HS-27A (cell line): ENCODE results near the gene TRUB1.
"Not testable (repeated sequence)": the region's sequence is repeated elsewhere in the genome, so short reads cannot be mapped to it uniquely, and the experiment has no call there.

Experiments
- DNase-seq: peaks from one replicate; pipeline ENCODE4 v3.0.0-alpha.2; 2012; ENCODE audit warnings: low read depth, missing footprints

The TRUB1 gene

GRCh38 chr10:114937962-114938855, at the start of gene TRUB1:
TRUB1 (plus strand) TSS chr10:114938195; CDS start chr10:114938254, 59 bp downstream.
- peak; percentile 69 for DNase-seq

GRCh38 chr10:114893251-114893650, 44.7 kb upstream of the TRUB1 start:
- no peak for DNase-seq

GRCh38 chr10:114894911-114895310, 43.1 kb upstream of the TRUB1 start:
- DNase-seq, result no peak

GRCh38 chr10:114897011-114897410, 41.0 kb upstream of the TRUB1 start:
- DNase-seq, result not testable (repeated sequence)

GRCh38 chr10:114897593-114897992, 40.4 kb upstream of the TRUB1 start:
- no peak for DNase-seq

DNA sequence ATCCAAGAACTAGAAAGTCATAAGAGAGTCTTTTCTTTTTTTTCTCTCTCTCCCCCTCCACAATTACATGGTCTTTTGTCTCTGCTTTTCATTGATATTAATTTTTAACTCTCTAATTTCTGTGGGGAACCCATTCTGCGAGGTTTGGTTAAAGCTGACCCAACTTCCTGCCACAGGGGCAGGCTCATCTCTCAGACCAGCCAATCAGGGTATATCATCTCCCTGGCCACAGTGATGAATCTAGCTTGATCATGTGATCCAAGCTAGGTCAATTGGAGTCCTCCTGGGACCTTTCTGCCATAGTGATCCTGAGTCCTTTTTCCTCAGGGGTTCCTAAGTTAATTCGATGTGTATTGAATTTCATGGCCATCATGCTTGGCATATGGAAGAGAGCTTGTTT, 38.0 kb upstream of the TRUB1 start:
- DNase-seq, result no peak

DNA sequence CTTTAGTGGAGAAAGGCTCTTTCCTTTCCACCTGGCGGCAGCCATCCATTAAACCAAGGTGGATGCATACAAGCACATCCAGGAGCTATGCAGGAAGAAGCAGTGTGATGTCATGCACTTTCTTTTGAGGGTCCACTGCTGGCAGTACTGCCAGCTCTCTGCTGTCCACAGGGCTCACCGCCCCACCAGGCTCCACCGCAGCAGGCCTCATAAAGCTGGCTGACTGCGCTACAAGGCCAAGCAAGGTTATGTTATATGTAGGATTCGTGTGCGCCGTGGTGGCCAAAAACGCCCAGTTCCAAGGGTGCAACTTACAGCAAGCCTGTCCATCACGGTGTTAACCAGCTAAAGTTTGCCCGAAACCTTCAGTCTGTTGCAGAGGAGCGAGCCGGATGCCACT, 37.3 kb upstream of the TRUB1 start:
- no peak for DNase-seq

DNA sequence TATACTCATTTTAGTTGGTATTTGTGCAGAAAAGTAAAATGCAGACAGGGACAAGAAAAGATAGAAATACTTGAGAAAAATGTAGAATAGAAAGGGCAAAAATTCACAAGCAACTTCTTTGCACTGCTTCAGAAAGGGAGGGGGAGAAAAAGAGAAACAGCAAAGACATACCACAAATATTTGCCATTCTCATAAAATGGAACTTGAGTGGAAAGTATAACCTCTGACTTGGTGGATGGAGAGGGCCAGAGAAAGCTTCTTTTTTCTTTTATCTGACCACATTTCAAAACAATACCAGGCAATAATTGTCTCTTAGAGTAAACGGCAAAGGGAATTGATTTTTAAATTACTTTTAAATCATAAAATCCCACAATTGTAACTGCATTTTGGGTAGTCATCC, 35.8 kb upstream of the TRUB1 start:
- DNase-seq, result no peak

- DNase-seq, result no peak
These were observed 32.5 kb upstream of the TRUB1 start for GRCh38 chr10:114905450-114905849.

DNA sequence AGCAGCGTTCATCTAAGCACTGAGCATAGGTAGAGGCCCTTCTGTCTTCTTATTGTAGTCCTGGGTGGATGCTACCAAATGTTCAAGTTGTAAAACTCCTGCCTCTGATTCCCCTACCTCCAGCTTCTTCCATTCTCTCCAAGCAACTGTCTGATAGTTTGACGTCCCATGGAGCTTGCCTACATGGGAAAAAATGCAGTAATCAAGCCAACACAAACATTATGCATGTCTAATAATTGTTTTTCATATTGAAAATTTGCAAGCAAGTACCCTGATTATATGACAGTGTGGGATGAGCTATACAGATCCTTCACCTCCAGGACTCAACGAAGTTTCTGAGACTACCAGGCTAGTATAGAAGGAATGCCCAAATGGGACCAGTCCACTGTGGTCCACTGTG, 31.0 kb upstream of the TRUB1 start:
- no peak for DNase-seq

DNA sequence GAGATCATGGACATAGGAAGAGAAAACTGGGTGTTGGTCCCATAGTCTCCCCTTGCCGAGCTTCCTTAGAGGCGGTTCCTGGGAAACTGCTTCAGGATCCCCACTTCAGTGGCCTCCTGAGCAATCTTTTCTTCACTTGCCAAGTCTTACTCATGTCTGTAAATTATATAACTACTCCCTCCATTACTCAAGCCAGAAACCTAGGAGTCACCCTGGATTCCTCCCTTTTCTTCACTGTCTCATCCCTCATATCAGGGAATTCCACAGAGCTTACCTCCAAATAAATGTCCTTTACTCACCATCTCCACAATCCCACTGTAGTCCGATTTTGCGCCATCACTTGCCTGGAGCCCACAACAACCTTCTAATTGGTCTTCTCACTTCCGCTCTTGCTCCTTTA, 29.1 kb upstream of the TRUB1 start:
- no peak for DNase-seq

GRCh38 chr10:114911052-114911711, 26.8 kb upstream of the TRUB1 start:
- DNase-seq, result no peak

GRCh38 chr10:114911801-114912469, 26.1 kb upstream of the TRUB1 start:
- DNase-seq, result no peak

DNA sequence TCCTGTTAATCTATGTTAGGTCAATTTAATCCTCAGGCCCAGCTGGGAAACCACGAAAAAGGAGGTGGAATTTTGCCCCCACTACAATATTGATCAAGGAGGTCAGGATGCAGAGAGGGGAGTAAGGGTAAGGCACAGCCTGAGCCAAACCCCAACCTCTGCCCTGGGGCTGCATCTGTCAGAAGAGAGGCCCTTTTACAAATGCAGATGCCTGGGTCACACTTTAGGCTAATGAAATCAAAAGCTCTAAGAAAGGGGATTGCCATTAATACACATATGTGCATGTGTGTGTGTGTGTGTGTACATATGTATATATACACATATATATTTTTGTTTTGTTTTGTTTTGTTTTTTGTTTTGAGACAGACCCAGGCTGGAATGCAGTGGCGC, 25.5 kb upstream of the TRUB1 start:
- DNase-seq, result no peak

DNA sequence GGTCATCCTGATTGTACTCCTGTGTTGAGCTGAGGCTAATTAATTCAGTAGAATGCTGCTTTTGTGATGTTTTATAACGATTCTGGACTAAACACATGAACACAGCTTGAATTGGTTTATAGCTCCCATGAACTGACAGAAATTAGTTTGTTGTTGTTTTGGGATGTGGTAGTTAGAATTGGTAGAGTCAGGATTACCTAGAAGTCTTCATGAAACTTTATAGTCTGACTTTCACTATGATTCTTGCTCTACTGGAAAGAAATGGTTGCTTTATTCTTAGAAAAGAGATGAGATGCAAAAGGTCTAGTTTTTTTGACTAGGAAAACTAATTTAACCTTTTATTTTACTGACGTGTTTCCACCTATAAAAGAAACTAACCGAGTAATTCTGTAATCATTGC, 23.4 kb upstream of the TRUB1 start:
- DNase-seq, result no peak

- DNase-seq, result no peak
These were observed 22.7 kb upstream of the TRUB1 start for GRCh38 chr10:114915294-114915693.

- no peak for DNase-seq
These were observed 21.3 kb upstream of the TRUB1 start for GRCh38 chr10:114916653-114917052.

DNA sequence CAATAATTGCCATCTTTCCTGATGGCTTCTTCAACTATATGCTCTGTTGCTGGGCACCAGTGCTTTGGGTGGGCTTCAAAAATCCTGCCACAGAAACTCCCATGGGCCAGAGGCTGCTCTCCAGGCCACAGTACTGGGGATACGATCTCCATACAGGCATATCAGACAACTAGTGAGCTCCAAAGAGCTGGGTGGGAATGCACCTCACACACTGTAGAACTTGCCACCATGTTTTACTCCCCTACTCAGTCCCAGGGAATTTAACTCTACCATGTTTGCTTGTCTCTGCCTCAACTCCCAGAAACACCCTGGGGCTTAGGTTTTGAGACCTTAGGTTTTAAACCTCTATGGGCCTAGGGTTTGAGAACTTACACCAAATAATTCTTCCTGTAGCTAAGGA, 20.5 kb upstream of the TRUB1 start:
- no peak for DNase-seq

DNA sequence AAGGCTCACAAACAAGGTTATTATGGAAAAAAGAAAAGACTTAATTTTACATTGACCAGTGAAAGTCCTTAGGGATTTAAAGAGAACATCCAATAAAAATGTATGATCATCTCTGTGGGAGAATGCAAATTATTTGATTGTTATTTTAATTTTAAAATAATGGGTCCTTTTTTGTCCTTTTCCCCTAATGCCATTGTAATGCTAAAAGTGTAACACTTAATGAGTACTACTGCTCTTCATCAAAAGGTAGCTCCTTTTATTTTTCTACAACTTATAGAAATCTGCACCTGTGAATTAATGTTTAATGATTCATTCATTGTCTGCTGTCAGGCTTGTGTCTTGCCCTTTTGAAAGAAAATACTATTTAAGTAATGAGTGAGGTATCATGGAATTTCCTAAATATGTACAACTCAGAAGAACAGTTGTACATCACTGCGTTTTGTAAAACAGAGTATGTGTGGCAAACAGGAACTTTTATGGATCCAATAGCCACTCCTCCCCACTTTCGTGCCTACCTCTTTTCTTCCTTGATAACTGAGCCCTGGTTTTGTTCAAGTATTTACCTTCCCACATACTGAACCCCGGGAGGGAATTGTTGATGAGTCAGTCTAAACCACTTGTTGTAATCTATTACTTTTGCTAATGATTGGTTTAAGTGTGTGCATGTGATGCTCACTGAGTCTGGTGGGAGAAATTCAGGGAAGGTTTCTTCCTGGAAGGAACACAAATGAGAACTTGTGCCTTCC, 19.9 kb upstream of the TRUB1 start:
- no peak for DNase-seq

- no peak for DNase-seq
These were observed 17.5 kb upstream of the TRUB1 start for GRCh38 chr10:114920459-114920858.

DNA sequence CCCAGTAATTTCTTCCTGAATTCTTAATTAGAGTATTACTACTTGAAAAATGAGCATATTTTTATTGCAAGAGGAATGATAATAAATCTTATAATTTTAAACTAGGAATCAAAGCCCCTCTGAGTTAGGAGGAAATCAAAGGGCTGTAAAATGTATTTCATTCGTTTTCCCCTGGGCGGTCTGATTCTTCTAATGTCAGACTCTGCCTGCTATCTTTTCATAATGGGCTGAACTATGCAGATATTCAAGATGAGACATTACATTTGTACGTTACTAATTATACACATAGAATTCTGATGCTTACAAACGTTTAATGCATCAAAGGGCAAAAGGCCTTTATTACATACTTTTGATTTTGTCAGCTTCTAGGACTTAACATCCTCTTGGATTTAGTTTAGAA, 16.0 kb upstream of the TRUB1 start:
- DNase-seq, result no peak

DNA sequence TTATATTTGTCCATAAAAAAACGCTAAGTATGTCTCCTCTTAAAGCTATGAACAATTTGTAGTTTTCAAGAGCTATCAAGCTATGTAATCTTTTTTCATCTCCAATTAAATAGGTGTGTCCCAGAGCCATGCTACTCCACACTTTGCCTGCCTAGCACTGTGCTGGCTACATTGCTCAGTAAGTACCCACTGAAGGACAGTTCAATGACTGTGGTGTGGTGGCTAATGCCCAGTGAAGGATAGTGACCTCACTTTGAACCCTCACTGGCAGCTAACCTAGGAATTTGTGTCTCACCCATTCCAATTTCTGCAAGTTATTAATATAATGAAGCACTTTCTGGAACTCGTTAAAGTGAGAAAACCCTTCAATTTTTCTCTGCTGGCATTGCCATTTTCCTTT, 14.4 kb upstream of the TRUB1 start:
- DNase-seq, result no peak
